Spleen (tissue), 3 donors: Measurements from ENCODE around the gene PDE4D.

Experiments used
- POLR2A ChIP-seq, 3 donors: fragments of 450-650 bp; IDR thresholded peaks; one replicate each; pipeline ENCODE4 v1.5.1; 2017; ENCODE audit warnings: antibody characterized with exemption in 3 of 3, mild to moderate bottlenecking in 1 of 3
- POLR2AphosphoS5 ChIP-seq, 3 donors: sonication (generic); formaldehyde crosslinking; IDR thresholded peaks; one replicate each; pipeline ENCODE4 v1.5.1; 2017; ENCODE audit warnings: antibody characterized with exemption in 3 of 3

DNA sequence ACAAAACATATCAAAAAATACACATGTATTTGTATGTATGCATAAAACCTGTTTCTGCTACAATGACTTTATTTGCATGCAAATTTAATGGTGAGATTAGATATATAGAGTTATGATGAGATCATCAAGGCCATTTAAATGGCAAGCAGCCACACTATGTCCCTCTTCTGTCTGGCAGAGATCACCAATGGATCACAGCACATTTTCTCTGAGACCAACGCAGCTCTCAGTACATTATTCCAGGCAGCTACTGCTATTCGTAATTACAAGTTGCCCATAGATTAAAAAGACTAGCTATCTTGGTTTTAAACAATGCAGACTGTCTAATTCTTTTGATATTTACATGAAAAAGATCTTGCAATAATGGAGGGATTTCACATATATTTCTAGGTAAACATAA, 629.5 kb downstream of the PDE4D start:
- TF ChIP-seq POLR2A (IDR thresholded peaks at IDR 0.05) = no peak
- TF ChIP-seq POLR2AphosphoS5 (IDR thresholded peaks at IDR 0.05) = no peak
